ENCODE results near the gene PKN2.

Gene PKN2

GRCh38 chr1:88730132-88730675 is 46.1 kb downstream of the PKN2 start:
- Histone ChIP-seq H3K4me1 (ENCODE audit: low read depth, poor library complexity, severe bottlenecking) (peaks cover 17% of the 10 kb centered on the region), H3K9ac (no peak overlapping the region), H3K4me2 (no peak overlapping the region), H4K20me1 (ENCODE audit: insufficient read depth) (no peaks in the 10 kb centered on the region), H3K36me3 (ENCODE audit: insufficient read depth) (no peaks in the 10 kb centered on the region), H3K27me3 (ENCODE audit: insufficient read depth, low read depth) (no peaks in the 10 kb centered on the region), H3K79me2 (ENCODE audit: insufficient read depth, low read depth) (peaks cover 11% of the 10 kb centered on the region; the same call in 1 of the 2 replicates), H3K4me3 (IDR thresholded peaks at IDR 0.05; ENCODE audit: insufficient read depth, low read depth, low read length) (no peak overlapping the region), H3K27ac (no peak overlapping the region), H2AFZ (ENCODE audit: low read depth) (no peak overlapping the region)
- no peak for TF ChIP-seq CTCF (conservative IDR thresholded peaks at IDR 0.05; ENCODE audit: low read depth, low read length)

- Histone ChIP-seq H3K36me3 (ENCODE audit: insufficient read depth) (no peaks in the 10 kb centered on the region), H3K9ac (no peak overlapping the region), H3K79me2 (ENCODE audit: insufficient read depth, low read depth) (peaks cover 10% of the 10 kb centered on the region; the same call in 1 of the 2 replicates), H2AFZ (ENCODE audit: low read depth) (no peak overlapping the region), H4K20me1 (ENCODE audit: insufficient read depth) (no peaks in the 10 kb centered on the region), H3K4me2 (no peak overlapping the region), H3K4me1 (ENCODE audit: low read depth, poor library complexity, severe bottlenecking) (peaks cover 17% of the 10 kb centered on the region), H3K4me3 (IDR thresholded peaks at IDR 0.05; ENCODE audit: insufficient read depth, low read depth, low read length) (no peak overlapping the region), H3K27ac (0 out of 2 replicates have a peak overlapping the region, but pooled peaks have one; percentile 19), H3K27me3 (ENCODE audit: insufficient read depth, low read depth) (no peaks in the 10 kb centered on the region)
- no peak for TF ChIP-seq CTCF (conservative IDR thresholded peaks at IDR 0.05; ENCODE audit: low read depth, low read length)
These were observed 46.9 kb downstream of the PKN2 start for GRCh38 chr1:88730995-88731394.

GRCh38 chr1:88731475-88732269 is 47.6 kb downstream of the PKN2 start:
- peaks cover 17% of the 10 kb centered on the region for H3K4me1 ChIP-seq (ENCODE audit: low read depth, poor library complexity, severe bottlenecking)
- peaks cover 5% of the 10 kb centered on the region; the same call in 1 of the 2 replicates for H3K79me2 ChIP-seq (ENCODE audit: insufficient read depth, low read depth)
- TF ChIP-seq CTCF (conservative IDR thresholded peaks at IDR 0.05; ENCODE audit: low read depth, low read length) = no peak
- no peaks in the 10 kb centered on the region for H3K27me3 ChIP-seq (ENCODE audit: insufficient read depth, low read depth)
- H3K4me3 ChIP-seq (IDR thresholded peaks at IDR 0.05; ENCODE audit: insufficient read depth, low read depth, low read length) = no peak overlapping the region
- H3K9ac ChIP-seq = no peak overlapping the region
- H3K36me3 ChIP-seq (ENCODE audit: insufficient read depth) = no peaks in the 10 kb centered on the region
- H4K20me1 ChIP-seq (ENCODE audit: insufficient read depth) = no peaks in the 10 kb centered on the region
- peak overlapping the region; percentile 21 for H3K4me2 ChIP-seq
- no peak overlapping the region for H2AFZ ChIP-seq (ENCODE audit: low read depth)
- H3K27ac ChIP-seq = peak overlapping the region; percentile 19; the same call in 1 of the 2 replicates

- no peak overlapping the region for H3K27ac ChIP-seq
- no peaks in the 10 kb centered on the region; the same call in 1 of the 2 replicates for H3K79me2 ChIP-seq (ENCODE audit: insufficient read depth, low read depth)
- no peak overlapping the region for H2AFZ ChIP-seq (ENCODE audit: low read depth)
- H3K4me2 ChIP-seq = no peak overlapping the region
- no peaks in the 10 kb centered on the region for H3K36me3 ChIP-seq (ENCODE audit: insufficient read depth)
- no peaks in the 10 kb centered on the region for H3K27me3 ChIP-seq (ENCODE audit: insufficient read depth, low read depth)
- TF ChIP-seq CTCF (conservative IDR thresholded peaks at IDR 0.05; ENCODE audit: low read depth, low read length) = no peak
- H3K4me1 ChIP-seq (ENCODE audit: low read depth, poor library complexity, severe bottlenecking) = peaks cover 17% of the 10 kb centered on the region
- H3K4me3 ChIP-seq (IDR thresholded peaks at IDR 0.05; ENCODE audit: insufficient read depth, low read depth, low read length) = no peak overlapping the region
- H3K9ac ChIP-seq = no peak overlapping the region
- no peaks in the 10 kb centered on the region for H4K20me1 ChIP-seq (ENCODE audit: insufficient read depth)
These were observed 51.3 kb downstream of the PKN2 start for GRCh38 chr1:88735382-88735781.

All from KMS-11 (cell line).